Thoracic aorta (tissue), 2 donors: ENCODE data around the gene CXCL8. TPM values are rescaled to one million over a fixed set of nuclear protein-coding genes. Genes with fewer than 3 reads are reported as not detected.

Experiments
- ATAC-seq: fragments of 150-250 bp; one replicate; pipeline ENCODE4 v1.8.0; 2017; ENCODE audit warnings: low read depth; ENCODE audit not compliant: insufficient number of reproducible peaks, low FRiP score
- DNase-seq: peaks from one replicate; pipeline ENCODE4 v3.0.0-alpha.2; 2020; ENCODE audit warnings: low spot score
- H3K27ac ChIP-seq, 2 donors: fragments of 200-600 bp; sonication (generic); 1 replicate in 1 of 2; 2 replicates in 1 of 2; pipeline ENCODE4 v1.5.1; 2016; ENCODE audit warnings: mild to moderate bottlenecking in 2 of 2, moderate library complexity in 2 of 2
- H3K27me3 ChIP-seq: fragments of 200-600 bp; sonication (generic); replicated peaks from 2 replicates; pipeline ENCODE4 v1.6.0; 2016; ENCODE audit warnings: mild to moderate bottlenecking; ENCODE audit not compliant: insufficient read depth
- H3K36me3 ChIP-seq: fragments of 200-600 bp; sonication (generic); one replicate; pipeline ENCODE4 v1.5.1; 2016
- H3K4me1 ChIP-seq, 2 donors: fragments of 200-600 bp; sonication (generic); 1 replicate in 1 of 2; 2 replicates in 1 of 2; pipeline versions ENCODE4 v1.5.1 to v1.6.0; 2016; ENCODE audit warnings: low read depth in 2 of 2, mild to moderate bottlenecking in 1 of 2; ENCODE audit not compliant: control insufficient read depth in 1 of 2
- H3K4me3 ChIP-seq: fragments of 200-600 bp; sonication (generic); 2 replicates; pipeline ENCODE4 v1.5.1; 2016; ENCODE audit warnings: mild to moderate bottlenecking
- H3K9me3 ChIP-seq: fragments of 200-600 bp; sonication (generic); 2 replicates; pipeline ENCODE4 v1.5.1; 2016
- CTCF ChIP-seq: fragments of 200-600 bp; sonication (generic); IDR thresholded peaks from one replicate; pipeline ENCODE4 v1.5.1; 2019; ENCODE audit warnings: antibody characterized with exemption
- total RNA-seq, 2 donors: library from RNA; depleted of rRNA; stranded (reverse); fragments of >200 nt; gene quantifications; one replicate each; pipeline versions ENCODE4 v1.1.0 to v1.2.3, GENCODE V29; 2016

Gene CXCL8
- total RNA-seq, 2 donors from 2014 or later: 5.4 to 6.9 TPM

GRCh38 chr4:73780243-73780642 is 39.9 kb downstream of the CXCL8 start:
- TF ChIP-seq CTCF: no peak
- DNase-seq: no peak
- H3K4me3 ChIP-seq: no peak overlapping the region
- no peaks in the 10 kb centered on the region for H3K36me3 ChIP-seq
- peaks cover 19 to 24% of the 10 kb centered on the region in 2 donors for H3K4me1 ChIP-seq
- no peaks in the 10 kb centered on the region for H3K27me3 ChIP-seq
- H3K9me3 ChIP-seq: no peaks in the 10 kb centered on the region
- no peak for ATAC-seq
- no peak overlapping the region for H3K27ac ChIP-seq

- H3K9me3 ChIP-seq: no peaks in the 10 kb centered on the region
- ATAC-seq: no peak
- H3K4me3 ChIP-seq: no peak overlapping the region
- H3K27ac ChIP-seq: no peak overlapping the region
- peaks cover 13 to 18% of the 10 kb centered on the region in 2 donors for H3K4me1 ChIP-seq
- no peak for TF ChIP-seq CTCF
- H3K27me3 ChIP-seq: no peaks in the 10 kb centered on the region
- no peaks in the 10 kb centered on the region for H3K36me3 ChIP-seq
- no peak for DNase-seq
Measured at GRCh38 chr4:73780834-73781233, 40.5 kb downstream of the CXCL8 start.

GRCh38 chr4:73788411-73788810 is 48.0 kb downstream of the CXCL8 start:
- ATAC-seq (no peak), DNase-seq (no peak)
- no peak for TF ChIP-seq CTCF
- Histone ChIP-seq H3K27ac (no peak overlapping the region), H3K4me3 (no peak overlapping the region), H3K27me3 (no peaks in the 10 kb centered on the region), H3K4me1 (no peaks in the 10 kb centered on the region), H3K36me3 (no peaks in the 10 kb centered on the region), H3K9me3 (no peaks in the 10 kb centered on the region)

Other genes with a start within 250 kb of the CXCL8 start
- under 1 TPM in 1 of 2 donors, not detected in 1; 0.56 TPM for gene RASSF6, start 120.1 kb upstream of the CXCL8 start, total RNA-seq
- not detected for gene CXCL6, start 96.1 kb downstream of the CXCL8 start, total RNA-seq
- not detected for gene PF4V1, start 112.7 kb downstream of the CXCL8 start, total RNA-seq
- gene CXCL1, start 128.8 kb downstream of the CXCL8 start, total RNA-seq: 1 to 10 TPM in 1 of 2 donors, under 1 TPM in 1; 0.68 to 8.7 TPM
- gene PF4, start 241.5 kb downstream of the CXCL8 start, total RNA-seq: not detected
- gene PPBP, start 247.6 kb downstream of the CXCL8 start, total RNA-seq: not detected